Mesenteric fat pad (tissue), 1 donor: ENCODE results near the gene SERINC3. TPM values are rescaled to one million over a fixed set of nuclear protein-coding genes. Genes with fewer than 3 reads are reported as not detected.

Source experiments
- DNase-seq: peaks from one replicate; pipeline ENCODE4 v3.0.0-alpha.2; 2020; ENCODE audit warnings: low spot score
- total RNA-seq: library from RNA; stranded (reverse); fragmentation: NEBNext Ultra II Directional; extraction: Animal tissue kit (Norgen Biotek cat#: 25700); gene quantifications from one replicate; pipeline ENCODE4 v1.2.1, GENCODE V29; 2021
- donor health status: DM: yes; HTN: yes; CAD: no.

SERINC3 gene
- total RNA-seq, 1 donor from 2014 or later = 123 TPM

GRCh38 chr20:44467289-44467883 is 54.5 kb downstream of the SERINC3 start:
- DNase-seq = no peak

- no peak for DNase-seq
Observed at GRCh38 chr20:44465001-44465560, 56.8 kb downstream of the SERINC3 start.

GRCh38 chr20:44464514-44464913 is 57.4 kb downstream of the SERINC3 start:
- DNase-seq = no peak

GRCh38 chr20:44463466-44463865 is 58.4 kb downstream of the SERINC3 start:
- DNase-seq = no peak

- DNase-seq = no peak
Observed at GRCh38 chr20:44461803-44462174, 60.1 kb downstream of the SERINC3 start.

- no peak for DNase-seq
Observed at GRCh38 chr20:44461142-44461802, 60.6 kb downstream of the SERINC3 start.

GRCh38 chr20:44460795-44461141 is 61.1 kb downstream of the SERINC3 start:
- no peak for DNase-seq

- no peak for DNase-seq
Observed at GRCh38 chr20:44459271-44459670, 62.6 kb downstream of the SERINC3 start.

- DNase-seq = no peak
Observed at GRCh38 chr20:44457016-44457415, 64.9 kb downstream of the SERINC3 start.

GRCh38 chr20:44456611-44457010 is 65.3 kb downstream of the SERINC3 start:
- no peak for DNase-seq

- DNase-seq = no peak
Observed at GRCh38 chr20:44455126-44455525, 66.7 kb downstream of the SERINC3 start.

- no peak for DNase-seq
Observed at GRCh38 chr20:44454306-44454963, 67.4 kb downstream of the SERINC3 start.

GRCh38 chr20:44450903-44451450 is 70.9 kb downstream of the SERINC3 start:
- no peak for DNase-seq

GRCh38 chr20:44450281-44450889 is 71.5 kb downstream of the SERINC3 start:
- no peak for DNase-seq

- no peak for DNase-seq
Observed at GRCh38 chr20:44449864-44450263, 72.0 kb downstream of the SERINC3 start.

GRCh38 chr20:44448753-44449546 is 72.9 kb downstream of the SERINC3 start:
- no peak for DNase-seq

GRCh38 chr20:44447827-44448419 is 73.9 kb downstream of the SERINC3 start:
- no peak for DNase-seq
